ENCODE measurements around the gene PPP1R17. TPM values are rescaled to one million over a fixed set of nuclear protein-coding genes. Genes with fewer than 3 reads are reported as not detected.

The PPP1R17 gene
- total RNA-seq, 1 donor from 2014 or later = not detected

DNA sequence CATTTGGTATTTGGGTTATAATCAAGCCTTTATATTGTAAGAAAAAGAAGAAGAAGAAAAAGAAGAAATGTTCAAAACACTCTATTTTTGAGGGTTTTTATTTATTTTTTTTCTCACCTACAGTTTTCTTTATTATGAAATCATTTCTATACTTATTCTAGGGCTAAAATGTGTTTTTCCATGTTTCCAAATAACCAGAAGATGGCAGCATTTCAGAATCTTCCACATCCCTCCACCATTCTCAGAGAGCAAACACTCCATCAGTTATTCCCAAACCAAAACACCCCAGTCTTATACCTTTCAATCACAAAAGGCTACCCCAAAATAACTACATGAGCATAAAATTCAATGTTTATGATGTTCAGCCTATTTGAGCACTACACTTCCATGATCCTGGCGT lies 38.7 kb upstream of the PPP1R17 start:
- H3K9me3 Mint-ChIP-seq (ENCODE audit: unreplicated experiment) = no peaks in the 10 kb centered on the region
- DNase-seq (ENCODE audit: extremely low spot score, unreplicated experiment) = no peak
- TF ChIP-seq, protein P1, sequence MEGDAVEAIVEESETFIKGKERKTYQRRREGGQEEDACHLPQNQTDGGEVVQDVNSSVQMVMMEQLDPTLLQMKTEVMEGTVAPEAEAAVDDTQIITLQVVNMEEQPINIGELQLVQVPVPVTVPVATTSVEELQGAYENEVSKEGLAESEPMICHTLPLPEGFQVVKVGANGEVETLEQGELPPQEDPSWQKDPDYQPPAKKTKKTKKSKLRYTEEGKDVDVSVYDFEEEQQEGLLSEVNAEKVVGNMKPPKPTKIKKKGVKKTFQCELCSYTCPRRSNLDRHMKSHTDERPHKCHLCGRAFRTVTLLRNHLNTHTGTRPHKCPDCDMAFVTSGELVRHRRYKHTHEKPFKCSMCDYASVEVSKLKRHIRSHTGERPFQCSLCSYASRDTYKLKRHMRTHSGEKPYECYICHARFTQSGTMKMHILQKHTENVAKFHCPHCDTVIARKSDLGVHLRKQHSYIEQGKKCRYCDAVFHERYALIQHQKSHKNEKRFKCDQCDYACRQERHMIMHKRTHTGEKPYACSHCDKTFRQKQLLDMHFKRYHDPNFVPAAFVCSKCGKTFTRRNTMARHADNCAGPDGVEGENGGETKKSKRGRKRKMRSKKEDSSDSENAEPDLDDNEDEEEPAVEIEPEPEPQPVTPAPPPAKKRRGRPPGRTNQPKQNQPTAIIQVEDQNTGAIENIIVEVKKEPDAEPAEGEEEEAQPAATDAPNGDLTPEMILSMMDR (IDR thresholded peaks at IDR 0.05) = peak; percentile 56

DNA sequence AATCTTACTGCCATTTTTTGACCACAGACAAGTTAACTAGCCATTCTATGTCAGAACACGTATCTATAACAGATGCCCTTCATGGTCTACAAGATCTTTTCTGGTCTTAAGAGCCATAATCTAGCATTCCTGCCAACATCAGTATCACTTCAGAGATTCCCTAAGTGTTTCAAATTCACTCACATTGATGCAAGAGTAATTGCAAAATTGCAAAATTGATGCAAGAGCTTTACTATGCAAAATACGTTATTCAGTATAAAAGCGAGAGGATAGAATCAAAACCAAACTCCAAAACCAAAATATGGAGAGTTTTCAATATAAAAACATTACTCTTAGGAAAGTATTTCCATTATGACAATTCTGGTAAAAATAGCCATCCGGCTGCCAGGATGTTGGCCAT lies 38.1 kb upstream of the PPP1R17 start:
- H3K27ac Mint-ChIP-seq (ENCODE audit: unreplicated experiment) = no peak overlapping the region
- no peaks in the 10 kb centered on the region for H3K27me3 Mint-ChIP-seq (ENCODE audit: unreplicated experiment)
- no peak overlapping the region for H3K4me3 Mint-ChIP-seq (ENCODE audit: unreplicated experiment)
- no peaks in the 10 kb centered on the region for H3K9me3 Mint-ChIP-seq (ENCODE audit: unreplicated experiment)
- DNase-seq (ENCODE audit: extremely low spot score, unreplicated experiment) = no peak
- TF ChIP-seq, protein P1 (IDR thresholded peaks at IDR 0.05) = no peak
- H3K36me3 Mint-ChIP-seq (ENCODE audit: unreplicated experiment) = no peaks in the 10 kb centered on the region
- no peaks in the 10 kb centered on the region for H3K4me1 Mint-ChIP-seq (ENCODE audit: unreplicated experiment)

More for the DNA sequence above, 38.7 kb upstream of the PPP1R17 start:
- H3K4me1 Mint-ChIP-seq (ENCODE audit: unreplicated experiment) = no peaks in the 10 kb centered on the region
- no peak overlapping the region for H3K27ac Mint-ChIP-seq (ENCODE audit: unreplicated experiment)
- no peaks in the 10 kb centered on the region for H3K27me3 Mint-ChIP-seq (ENCODE audit: unreplicated experiment)
- H3K4me3 Mint-ChIP-seq (ENCODE audit: unreplicated experiment) = no peak overlapping the region
- H3K36me3 Mint-ChIP-seq (ENCODE audit: unreplicated experiment) = no peaks in the 10 kb centered on the region

DNA sequence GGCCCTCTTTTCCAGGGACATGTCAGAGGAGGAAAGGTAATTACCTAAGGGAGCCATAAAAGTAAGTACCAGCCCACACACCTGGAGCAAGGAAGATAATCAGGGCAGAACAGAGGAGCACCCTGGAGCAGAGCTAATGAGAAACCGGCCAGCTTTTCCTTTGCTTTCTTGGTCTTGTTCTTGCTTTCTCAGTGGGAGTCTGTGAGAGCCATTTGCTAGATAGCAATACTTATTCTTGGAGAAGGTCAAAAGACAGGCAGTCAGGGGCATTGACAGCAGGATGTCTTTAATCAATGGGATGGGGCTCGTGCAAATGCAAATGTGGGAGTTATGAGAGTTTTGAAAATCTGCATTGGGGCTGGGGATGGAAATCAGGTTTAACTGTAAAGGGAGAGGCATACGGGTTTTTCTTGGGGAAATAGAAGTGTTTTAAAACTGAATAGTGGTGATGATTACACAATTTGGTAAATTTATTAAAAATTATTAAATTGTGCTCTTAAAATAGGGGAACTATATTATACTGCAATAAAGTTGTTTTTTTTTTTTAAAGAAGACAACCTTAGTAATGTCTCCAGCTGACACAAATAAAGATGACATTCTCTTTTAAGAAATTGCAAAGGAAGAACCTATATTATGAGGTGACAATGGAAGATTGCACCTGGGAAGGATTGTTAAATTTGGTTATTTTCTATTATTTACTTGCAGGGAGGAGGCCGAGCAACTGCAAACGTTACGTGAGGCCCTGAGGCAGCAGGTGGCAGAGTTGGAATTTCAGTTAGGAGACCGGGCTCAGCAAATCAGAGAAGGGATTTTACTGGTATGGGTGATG lies 35.6 kb upstream of the PPP1R17 start:
- TF ChIP-seq, protein P1 (IDR thresholded peaks at IDR 0.05) = no peak
- Mint-ChIP-seq H3K27me3 (ENCODE audit: unreplicated experiment) (peaks cover 3% of the 10 kb centered on the region), H3K4me3 (ENCODE audit: unreplicated experiment) (no peak overlapping the region), H3K4me1 (ENCODE audit: unreplicated experiment) (no peaks in the 10 kb centered on the region), H3K9me3 (ENCODE audit: unreplicated experiment) (no peaks in the 10 kb centered on the region), H3K36me3 (ENCODE audit: unreplicated experiment) (no peaks in the 10 kb centered on the region), H3K27ac (ENCODE audit: unreplicated experiment) (no peak overlapping the region)
- DNase-seq (ENCODE audit: extremely low spot score, unreplicated experiment) = no peak

DNA sequence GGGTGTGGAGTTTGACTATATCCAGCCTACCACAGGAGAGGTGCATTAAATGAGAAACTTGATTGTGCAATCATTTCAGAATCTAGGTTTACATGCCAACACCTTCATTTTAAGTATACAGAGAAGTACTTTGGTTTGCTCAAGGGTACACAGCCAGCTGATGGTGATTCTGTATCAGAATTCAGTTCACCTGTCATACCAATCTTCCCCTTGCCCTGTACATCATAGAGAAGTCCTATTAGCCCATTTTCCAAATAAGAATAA lies 35.0 kb upstream of the PPP1R17 start:
- DNase-seq (ENCODE audit: extremely low spot score, unreplicated experiment) = no peak
- H3K4me1 Mint-ChIP-seq (ENCODE audit: unreplicated experiment) = no peaks in the 10 kb centered on the region
- no peak overlapping the region for H3K27ac Mint-ChIP-seq (ENCODE audit: unreplicated experiment)
- no peaks in the 10 kb centered on the region for H3K36me3 Mint-ChIP-seq (ENCODE audit: unreplicated experiment)
- H3K27me3 Mint-ChIP-seq (ENCODE audit: unreplicated experiment) = peaks cover 3% of the 10 kb centered on the region
- H3K9me3 Mint-ChIP-seq (ENCODE audit: unreplicated experiment) = no peaks in the 10 kb centered on the region
- TF ChIP-seq, protein P1 (IDR thresholded peaks at IDR 0.05) = no peak
- no peak overlapping the region for H3K4me3 Mint-ChIP-seq (ENCODE audit: unreplicated experiment)

DNA sequence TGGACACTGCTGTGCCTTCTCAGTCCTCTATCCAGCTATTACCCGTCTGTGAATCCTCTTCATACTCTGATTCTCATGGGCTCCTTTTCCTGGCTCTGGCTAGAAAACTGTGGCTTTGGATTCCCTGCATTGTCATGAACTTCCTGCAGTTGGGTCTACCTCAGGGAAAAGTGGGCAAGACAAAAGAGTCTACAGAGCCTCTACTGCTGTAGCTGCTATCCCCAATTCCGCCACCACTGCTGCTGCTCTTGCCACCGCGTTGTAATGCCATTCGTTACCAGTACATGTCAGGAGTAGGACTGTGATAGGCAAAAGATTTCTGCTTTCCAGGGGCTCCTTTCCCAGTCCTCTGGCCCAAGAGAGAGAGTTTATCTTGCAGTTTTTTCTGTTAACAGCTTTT lies 23.9 kb upstream of the PPP1R17 start:
- H3K36me3 Mint-ChIP-seq (ENCODE audit: unreplicated experiment) = no peaks in the 10 kb centered on the region
- H3K4me1 Mint-ChIP-seq (ENCODE audit: unreplicated experiment) = no peaks in the 10 kb centered on the region
- H3K4me3 Mint-ChIP-seq (ENCODE audit: unreplicated experiment) = no peak overlapping the region
- no peaks in the 10 kb centered on the region for H3K9me3 Mint-ChIP-seq (ENCODE audit: unreplicated experiment)
- TF ChIP-seq, protein P1 (IDR thresholded peaks at IDR 0.05) = no peak
- DNase-seq (ENCODE audit: extremely low spot score, unreplicated experiment) = no peak
- H3K27me3 Mint-ChIP-seq (ENCODE audit: unreplicated experiment) = peaks cover 16% of the 10 kb centered on the region
- no peak overlapping the region for H3K27ac Mint-ChIP-seq (ENCODE audit: unreplicated experiment)
